Muscle layer of colon (tissue), 2 donors: ENCODE results near the gene ZNF77.
"Not testable (repeated sequence)": the region's sequence is repeated elsewhere in the genome, so short reads cannot be mapped to it uniquely, and the experiment has no call there.

Source experiments
- H3K27ac ChIP-seq: one replicate; pipeline ENCODE4 v1.7.0; 2013; ENCODE audit warnings: low read depth, mild to moderate bottlenecking, low read length, moderate library complexity
- H3K27me3 ChIP-seq, 2 donors: one replicate each; pipeline ENCODE4 v1.7.0; 2013; ENCODE audit warnings: low read length in 2 of 2, mild to moderate bottlenecking in 2 of 2; ENCODE audit not compliant: insufficient read depth in 2 of 2, control insufficient read depth in 1 of 2
- H3K36me3 ChIP-seq: one replicate; pipeline ENCODE4 v1.7.0; 2013; ENCODE audit warnings: mild to moderate bottlenecking, low read length; ENCODE audit not compliant: insufficient read depth
- H3K4me1 ChIP-seq: one replicate; pipeline ENCODE4 v1.7.0; 2013; ENCODE audit warnings: mild to moderate bottlenecking, low read length; ENCODE audit not compliant: insufficient read depth
- H3K4me3 ChIP-seq, 2 donors: one replicate each; pipeline ENCODE4 v1.7.0; 2013; ENCODE audit warnings: low read length in 2 of 2, low read depth in 1 of 2, mild to moderate bottlenecking in 1 of 2, moderate library complexity in 1 of 2
- H3K9ac ChIP-seq: one replicate; pipeline ENCODE4 v1.7.0; 2013; ENCODE audit warnings: low read length
- H3K9me3 ChIP-seq: one replicate; pipeline ENCODE4 v1.7.0; 2013; ENCODE audit warnings: mild to moderate bottlenecking, low read length
- donor health status: abdominal sarcoma.
- donor health status: Adenocarcinoma of cecum.

Gene ZNF77

DNA sequence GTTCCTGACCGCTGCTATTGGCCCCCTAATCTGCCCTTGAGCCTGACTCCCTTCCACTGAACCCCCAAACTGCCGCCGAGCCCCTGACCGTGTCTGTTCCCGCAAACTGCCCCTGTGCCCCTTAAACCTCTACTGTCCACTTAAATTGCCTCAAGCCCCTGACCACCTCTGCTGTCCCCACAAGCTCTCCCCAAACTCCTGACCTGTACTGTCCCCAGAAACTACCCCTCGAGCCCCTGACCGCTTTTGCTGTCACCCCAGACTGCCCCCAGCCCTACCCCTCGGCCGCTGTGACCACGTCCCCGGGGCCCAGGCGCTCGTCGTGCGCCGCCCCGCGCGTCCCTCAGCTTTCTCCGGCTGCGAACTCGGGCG is 382 bp downstream of the ZNF77 start:
- H3K9ac ChIP-seq, result peak overlapping the region; percentile 71

DNA sequence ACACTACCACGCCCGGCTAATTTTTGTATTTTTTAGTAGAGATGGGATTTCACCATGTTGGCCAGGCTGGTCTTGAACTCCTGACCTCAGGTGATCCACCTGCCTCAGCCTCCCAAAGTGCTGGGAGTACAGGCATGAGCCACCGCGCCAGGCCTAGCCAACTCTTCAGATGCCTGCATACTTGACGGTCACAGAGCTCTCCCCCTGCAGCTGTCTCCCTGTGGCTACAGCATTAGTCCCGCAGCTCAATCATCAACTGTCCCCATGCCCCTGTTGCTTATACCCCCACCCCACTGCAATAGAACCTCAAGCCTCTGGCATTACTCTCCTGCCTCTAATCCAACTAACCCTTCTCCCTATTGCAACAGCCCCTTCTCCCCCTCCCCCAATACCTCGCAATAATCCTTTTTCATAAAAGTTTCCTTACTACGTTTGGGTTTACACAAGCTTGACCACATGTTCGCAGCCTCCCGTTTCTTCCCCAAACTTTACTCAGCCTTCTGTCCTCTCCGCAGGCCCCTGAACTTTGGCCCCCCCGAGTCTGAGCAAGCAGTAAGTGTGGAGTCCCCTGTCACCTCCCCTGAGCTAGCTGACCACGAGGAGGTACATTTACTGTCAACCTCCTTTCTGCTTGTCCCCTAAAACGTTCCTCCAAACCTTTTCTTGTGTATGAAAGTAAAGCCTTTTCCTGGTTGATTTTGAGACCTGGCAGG is 1.7 kb downstream of the ZNF77 start:
- Histone ChIP-seq H3K9ac (no peak overlapping the region), H3K27me3 (no peaks in the 10 kb centered on the region), H3K4me3 (no peak overlapping the region), H3K36me3 (peaks cover 6% of the 10 kb centered on the region), H3K27ac (no peak overlapping the region), H3K4me1 (peaks cover 8% of the 10 kb centered on the region), H3K9me3 (no peaks in the 10 kb centered on the region)

More for the DNA sequence above, 382 bp downstream of the ZNF77 start:
- Histone ChIP-seq H3K27ac (peak overlapping the region; percentile 64), H3K27me3 (no peaks in the 10 kb centered on the region), H3K4me3 (peak overlapping the region; percentile 61 to 70), H3K36me3 (no peaks in the 10 kb centered on the region), H3K4me1 (peaks cover 11% of the 10 kb centered on the region), H3K9me3 (no peaks in the 10 kb centered on the region)

DNA sequence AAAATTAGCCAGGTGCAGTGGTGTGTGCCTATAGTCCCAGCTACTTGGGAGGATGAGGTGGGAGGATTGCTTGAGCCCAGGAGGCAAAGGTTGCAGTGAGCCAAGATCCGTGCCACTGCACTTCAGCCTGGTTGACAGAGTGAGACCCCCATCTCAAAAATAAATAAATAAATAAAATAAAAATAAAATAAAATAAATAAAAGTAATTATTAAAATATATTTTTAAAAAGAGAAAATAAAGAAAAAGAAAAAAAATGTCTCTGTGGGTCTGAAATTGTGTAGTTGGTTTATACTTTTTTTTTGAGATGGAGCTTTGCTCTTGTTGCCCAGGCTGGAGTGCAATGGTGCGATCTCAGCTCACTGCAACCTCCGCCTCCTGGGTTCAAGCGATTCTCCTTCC is 8.9 kb downstream of the ZNF77 start:
- not testable (repeated sequence) for H3K27ac ChIP-seq, H3K27me3 ChIP-seq, H3K4me1 ChIP-seq, H3K4me3 ChIP-seq, H3K9ac ChIP-seq
- H3K9me3 ChIP-seq, result peaks cover 16% of the 10 kb centered on the region
- peaks cover 46% of the 10 kb centered on the region for H3K36me3 ChIP-seq

DNA sequence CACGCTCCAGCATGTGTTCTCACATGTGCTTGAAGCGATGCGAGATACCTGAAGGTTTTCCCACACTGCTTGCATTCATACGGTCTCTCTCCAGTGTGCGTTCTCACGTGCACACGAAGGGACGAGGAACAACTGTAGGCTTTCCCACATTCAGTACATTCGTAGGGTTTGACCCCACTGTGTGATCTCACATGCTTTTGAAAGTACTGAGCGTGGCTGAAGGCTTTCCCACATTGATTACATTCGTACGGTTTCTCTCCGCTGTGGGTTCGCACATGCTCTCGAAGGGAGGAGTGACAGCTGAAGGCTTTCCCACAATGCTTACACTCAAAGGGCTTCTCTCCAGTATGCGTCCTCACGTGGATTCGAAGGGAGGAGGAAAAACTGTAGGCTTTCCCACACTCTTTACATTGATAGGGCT is 11.3 kb downstream of the ZNF77 start:
- H3K36me3 ChIP-seq, result peaks cover 44% of the 10 kb centered on the region
- H3K27me3 ChIP-seq, result no peaks in the 10 kb centered on the region
- H3K27ac ChIP-seq, result no peak overlapping the region
- H3K4me1 ChIP-seq, result no peaks in the 10 kb centered on the region
- H3K4me3 ChIP-seq, result peak overlapping the region in 1 of 2 donors; percentile 15
- H3K9ac ChIP-seq, result no peak overlapping the region
- H3K9me3 ChIP-seq, result peaks cover 16% of the 10 kb centered on the region

DNA sequence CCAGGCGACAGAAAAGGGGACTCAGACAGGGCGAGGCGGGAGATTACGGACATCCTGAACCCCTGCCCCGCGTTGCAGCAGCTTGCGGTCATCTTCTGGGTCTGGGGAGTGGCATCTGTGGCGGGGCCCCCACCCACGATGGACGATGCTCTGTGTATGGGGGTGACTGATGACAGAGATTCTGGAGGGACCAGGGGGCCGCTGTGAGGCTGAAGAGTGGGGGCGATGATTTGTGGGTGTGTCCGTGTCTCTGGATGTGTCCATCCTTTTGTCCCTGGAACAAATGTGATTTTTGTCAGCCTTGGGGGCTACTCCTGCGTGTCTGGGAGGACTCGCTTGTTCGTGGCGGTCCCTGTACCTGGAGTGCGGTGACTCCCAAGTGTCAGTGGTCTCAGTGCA is 17.7 kb downstream of the ZNF77 start:
- no peaks in the 10 kb centered on the region for H3K27me3 ChIP-seq
- no peak overlapping the region for H3K27ac ChIP-seq
- no peak overlapping the region for H3K9ac ChIP-seq
- H3K36me3 ChIP-seq, result no peaks in the 10 kb centered on the region
- no peaks in the 10 kb centered on the region for H3K9me3 ChIP-seq
- H3K4me1 ChIP-seq, result peaks cover 12% of the 10 kb centered on the region
- no peak overlapping the region for H3K4me3 ChIP-seq

DNA sequence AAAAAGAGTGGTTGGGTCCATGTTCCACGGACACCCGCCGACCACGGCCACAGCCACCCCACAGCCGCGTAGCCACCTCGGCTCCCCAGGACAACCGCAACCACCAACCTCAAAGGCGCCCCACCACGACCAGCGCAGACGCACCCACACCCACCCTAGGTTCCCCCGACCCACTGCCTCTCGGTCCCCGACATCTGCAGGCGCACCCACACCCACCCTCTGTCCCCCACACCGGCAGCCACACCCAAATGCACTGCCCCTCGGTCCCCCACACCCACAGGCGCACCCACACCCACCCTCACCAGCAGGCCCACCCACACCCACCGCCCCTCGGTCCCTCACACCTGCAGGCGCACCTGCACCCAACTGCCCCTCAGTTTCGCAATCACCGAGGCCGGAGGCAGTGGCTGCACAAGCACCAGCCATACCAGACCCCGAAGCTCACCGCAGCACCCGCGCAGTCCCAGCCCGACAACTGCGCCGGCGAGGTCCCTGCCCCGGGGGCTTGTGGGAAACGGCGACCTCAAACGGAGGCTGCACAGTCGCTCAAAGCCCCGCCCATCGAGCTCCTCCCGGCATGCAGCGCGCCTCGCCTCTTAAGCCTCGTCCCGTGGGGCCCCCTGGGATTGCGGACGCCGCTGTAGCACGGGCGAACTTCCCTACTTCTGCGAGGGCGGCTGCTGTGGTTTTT is 18.3 kb downstream of the ZNF77 start:
- no peak overlapping the region for H3K9ac ChIP-seq
- no peaks in the 10 kb centered on the region for H3K9me3 ChIP-seq

DNA sequence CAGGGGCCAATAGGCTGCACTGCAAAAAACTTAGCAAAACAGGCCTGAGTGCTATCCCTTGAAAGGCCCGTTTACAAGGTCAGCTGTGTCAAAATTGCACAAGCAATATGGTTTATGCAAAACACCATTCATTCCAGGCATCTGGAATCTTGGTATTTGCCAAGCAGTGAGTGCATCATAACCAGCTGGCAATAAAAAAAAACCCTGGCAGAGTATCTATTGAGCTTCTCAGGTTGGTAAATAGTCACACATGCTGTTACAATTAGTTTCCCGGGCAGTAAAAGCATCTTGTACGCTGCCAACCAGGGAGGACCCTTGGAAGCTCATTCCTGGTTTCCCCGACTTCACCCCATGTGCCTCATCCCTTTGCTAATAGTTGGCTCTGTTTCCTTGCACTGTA is 21.3 kb downstream of the ZNF77 start:
- no peaks in the 10 kb centered on the region for H3K27me3 ChIP-seq
- no peaks in the 10 kb centered on the region for H3K9me3 ChIP-seq
- no peak overlapping the region for H3K27ac ChIP-seq

More for the DNA sequence above, 18.3 kb downstream of the ZNF77 start:
- Histone ChIP-seq H3K36me3 (no peaks in the 10 kb centered on the region), H3K27ac (no peak overlapping the region), H3K27me3 (no peaks in the 10 kb centered on the region), H3K4me3 (no peak overlapping the region), H3K4me1 (peaks cover 12% of the 10 kb centered on the region)

DNA sequence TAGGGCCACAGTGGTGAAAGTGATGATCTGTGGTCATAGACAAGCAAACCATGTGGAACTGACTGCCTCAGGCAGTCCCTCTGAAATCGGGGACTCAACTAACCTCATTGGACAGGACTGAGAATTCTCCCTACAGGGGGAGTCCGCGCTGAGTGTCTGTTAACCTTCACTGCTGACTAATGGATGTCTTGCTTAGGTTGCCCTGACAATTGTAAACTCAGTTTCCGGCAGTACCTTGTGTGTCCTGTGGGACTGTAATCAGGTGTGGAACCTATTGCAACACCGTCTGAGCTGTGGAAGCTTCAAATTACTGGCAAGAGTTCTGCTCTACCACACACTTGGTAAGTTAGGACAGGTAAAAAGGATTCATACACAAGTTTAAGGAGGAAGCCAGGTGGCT is 21.8 kb downstream of the ZNF77 start:
- H3K36me3 ChIP-seq, result peaks cover 2% of the 10 kb centered on the region
- H3K4me1 ChIP-seq, result peaks cover 12% of the 10 kb centered on the region
- no peak overlapping the region for H3K9ac ChIP-seq
- H3K9me3 ChIP-seq, result no peaks in the 10 kb centered on the region
- H3K27me3 ChIP-seq, result no peaks in the 10 kb centered on the region
- no peak overlapping the region for H3K4me3 ChIP-seq
- no peak overlapping the region for H3K27ac ChIP-seq

More for the DNA sequence above, 21.3 kb downstream of the ZNF77 start:
- Histone ChIP-seq H3K36me3 (no peaks in the 10 kb centered on the region), H3K9ac (no peak overlapping the region), H3K4me1 (peaks cover 12% of the 10 kb centered on the region), H3K4me3 (no peak overlapping the region)

DNA sequence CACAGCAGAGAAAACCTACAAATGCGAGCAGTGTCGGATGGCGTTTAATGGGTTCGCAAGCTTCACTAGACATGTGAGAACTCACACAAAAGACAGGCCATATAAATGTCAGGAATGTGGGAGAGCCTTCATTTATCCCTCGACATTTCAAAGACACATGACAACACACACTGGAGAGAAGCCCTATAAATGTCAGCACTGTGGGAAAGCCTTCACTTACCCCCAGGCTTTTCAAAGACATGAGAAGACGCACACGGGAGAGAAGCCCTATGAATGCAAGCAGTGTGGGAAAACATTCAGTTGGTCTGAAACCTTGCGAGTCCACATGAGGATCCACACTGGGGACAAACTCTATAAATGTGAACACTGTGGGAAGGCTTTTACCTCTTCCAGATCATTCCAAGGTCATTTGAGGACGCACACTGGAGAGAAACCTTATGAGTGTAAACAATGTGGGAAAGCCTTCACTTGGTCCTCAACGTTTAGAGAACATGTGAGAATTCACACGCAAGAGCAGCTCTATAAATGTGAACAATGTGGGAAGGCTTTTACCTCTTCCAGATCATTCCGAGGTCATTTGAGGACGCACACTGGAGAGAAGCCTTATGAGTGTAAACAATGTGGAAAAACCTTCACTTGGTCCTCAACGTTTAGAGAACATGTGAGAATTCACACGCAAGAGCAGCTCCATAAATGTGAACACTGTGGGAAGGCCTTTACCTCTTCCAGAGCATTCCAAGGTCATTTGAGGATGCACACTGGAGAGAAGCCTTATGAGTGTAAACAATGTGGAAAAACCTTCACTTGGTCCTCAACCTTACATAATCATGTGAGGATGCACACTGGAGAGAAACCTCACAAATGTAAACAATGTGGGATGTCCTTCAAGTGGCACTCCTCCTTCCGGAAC is 27.2 kb downstream of the ZNF77 start:
- Histone ChIP-seq H3K36me3 (peaks cover 20% of the 10 kb centered on the region), H3K9me3 (no peaks in the 10 kb centered on the region), H3K27me3 (no peaks in the 10 kb centered on the region), H3K27ac (no peak overlapping the region), H3K4me1 (no peaks in the 10 kb centered on the region), H3K9ac (no peak overlapping the region), H3K4me3 (no peak overlapping the region)

DNA sequence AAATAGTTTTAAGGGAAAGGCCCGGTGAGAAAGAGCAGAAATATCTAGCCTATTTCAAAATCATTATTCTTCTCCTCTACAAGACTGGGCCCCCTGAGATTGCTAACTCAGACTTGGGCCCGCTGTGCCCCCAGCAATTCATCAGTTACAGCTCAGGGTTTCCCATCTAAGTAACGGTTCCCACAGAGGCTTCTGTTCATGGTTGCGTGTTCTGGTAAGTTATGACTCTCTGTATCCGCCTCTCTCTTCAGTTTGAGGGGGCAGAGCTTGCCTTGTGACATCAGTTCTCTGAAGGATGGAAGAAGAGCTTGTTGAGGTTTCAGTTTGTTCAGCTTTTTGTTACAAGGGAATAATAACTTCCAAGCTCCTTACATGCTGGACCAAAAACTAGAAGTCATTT is 32.5 kb downstream of the ZNF77 start:
- Histone ChIP-seq H3K4me1 (no peaks in the 10 kb centered on the region), H3K9me3 (no peaks in the 10 kb centered on the region), H3K36me3 (peaks cover 12% of the 10 kb centered on the region), H3K27ac (no peak overlapping the region), H3K9ac (no peak overlapping the region), H3K4me3 (no peak overlapping the region), H3K27me3 (no peaks in the 10 kb centered on the region)

DNA sequence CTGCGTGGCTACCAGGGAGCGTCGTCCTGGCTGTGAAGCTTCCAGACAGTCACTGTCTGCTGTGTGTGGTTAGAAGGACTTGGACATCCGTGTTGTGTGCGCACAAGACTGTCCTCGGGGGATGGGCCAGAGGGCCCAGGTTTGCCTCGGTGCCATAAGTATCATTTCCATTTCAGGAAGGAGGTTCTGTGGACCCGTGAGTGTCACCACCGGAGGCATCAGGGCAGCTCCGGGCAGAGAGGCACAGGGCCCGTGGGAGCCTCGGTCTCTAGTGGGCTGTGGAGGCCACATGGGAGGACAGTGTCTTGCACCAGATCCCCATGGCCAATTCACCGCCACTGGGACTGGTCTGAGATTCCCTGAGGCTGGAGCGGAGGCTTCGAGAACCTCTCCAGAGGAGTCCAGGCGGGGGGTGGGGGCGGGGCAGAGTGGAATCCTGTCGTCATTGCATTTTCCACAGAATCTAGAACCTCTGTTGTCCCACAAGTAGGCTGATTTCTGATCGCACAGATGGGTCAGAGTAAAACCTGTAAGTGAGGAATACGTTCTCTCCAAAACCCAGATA is 38.1 kb downstream of the ZNF77 start:
- peaks cover 3% of the 10 kb centered on the region for H3K4me1 ChIP-seq
- H3K4me3 ChIP-seq, result no peak overlapping the region
- H3K27ac ChIP-seq, result no peak overlapping the region
- no peaks in the 10 kb centered on the region for H3K27me3 ChIP-seq
- H3K36me3 ChIP-seq, result no peaks in the 10 kb centered on the region
- H3K9ac ChIP-seq, result no peak overlapping the region
- no peaks in the 10 kb centered on the region for H3K9me3 ChIP-seq
